GM18867 (cell line): Measurements from ENCODE around the gene PRRT2.
A peak's percentile ranks its signal among the peaks of the same experiment; 100 is the strongest.

Experiments used
- ATAC-seq: cut with Tn5 transposase; IDR thresholded peaks from one replicate; pipeline ENCODE4 v1.9.1; 2021; ENCODE audit warnings: mild to moderate bottlenecking, moderate library complexity; ENCODE audit not compliant: unreplicated experiment

The PRRT2 gene

GRCh38 chr16:29858974-29859373 lies 47.0 kb downstream of the PRRT2 start:
- ATAC-seq = no peak

GRCh38 chr16:29860218-29860617 lies 48.2 kb downstream of the PRRT2 start:
- no peak for ATAC-seq

GRCh38 chr16:29862383-29862883 lies 50.4 kb downstream of the PRRT2 start:
- ATAC-seq = no peak

GRCh38 chr16:29862884-29863668 lies 51.1 kb downstream of the PRRT2 start, which contains the start of gene CDIPT:
Gene CDIPT, minus strand, starts transcription at chr16:29863226. Its CDS starts 369 bp downstream, at chr16:29862857.
- ATAC-seq = peak; percentile 88

DNA sequence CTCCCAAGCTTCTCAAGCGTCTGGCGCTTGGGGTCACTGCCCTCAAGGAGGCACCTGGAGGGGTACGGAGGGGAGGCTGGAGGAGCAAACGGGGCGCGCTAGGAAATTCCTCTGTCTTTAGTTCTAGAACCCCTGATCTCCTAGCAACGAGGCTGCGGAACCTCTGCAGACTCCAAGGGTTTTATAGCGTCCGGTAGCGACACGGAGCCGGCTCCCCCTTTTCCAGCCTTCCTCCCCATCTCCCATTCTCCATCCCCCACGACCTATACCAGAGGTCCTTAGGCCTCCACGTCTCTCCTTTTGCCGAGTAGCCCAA lies 51.6 kb downstream of the PRRT2 start:
- ATAC-seq = no peak

- no peak for ATAC-seq
Observed at GRCh38 chr16:29864205-29864604, 52.2 kb downstream of the PRRT2 start.
